Measurements from ENCODE around the gene ACACA.

The ACACA gene

GRCh38 chr17:37310940-37311339, 95.7 kb downstream of the ACACA start:
- Histone ChIP-seq H3K9ac (ENCODE audit: low read length) (no peak overlapping the region), H4K20me1 (ENCODE audit: insufficient read depth, low read length) (0 out of 2 replicates have a peak, but pooled peaks cover 3% of the 10 kb centered on the region), H3K4me1 (ENCODE audit: low read length) (no peaks in the 10 kb centered on the region), H3K27ac (ENCODE audit: low read length) (no peak overlapping the region), H3K9me3 (replicated peaks; ENCODE audit: insufficient read depth, low read length) (no peaks in the 10 kb centered on the region), H3K79me2 (ENCODE audit: low read length) (no peaks in the 10 kb centered on the region), H3K4me3 (ENCODE audit: low read length) (no peak overlapping the region), H2AFZ (ENCODE audit: low read length) (no peak overlapping the region), H3K27me3 (replicated peaks; ENCODE audit: insufficient read depth, low read length) (no peaks in the 10 kb centered on the region), H3K4me2 (ENCODE audit: low read depth, low read length) (no peak overlapping the region), H3K36me3 (replicated peaks; ENCODE audit: insufficient read depth, low read length) (no peaks in the 10 kb centered on the region), H3F3A (ENCODE audit: insufficient read depth, low read length) (no peaks in the 10 kb centered on the region), H3K9me2 (replicated peaks; ENCODE audit: insufficient read depth, low read length) (no peaks in the 10 kb centered on the region)
- no peak for DNase-seq
- TF ChIP-seq CTCF (IDR thresholded peaks at IDR 0.05; ENCODE audit: low read length) (no peak), EZH2phosphoT487 (IDR thresholded peaks at IDR 0.05; ENCODE audit: low read length) (no peak), EZH2 (optimal IDR thresholded peaks at IDR 0.05; ENCODE audit: low read depth, low read length) (no peak)

GRCh38 chr17:37309051-37309450, 97.6 kb downstream of the ACACA start:
- Histone ChIP-seq H4K20me1 (ENCODE audit: insufficient read depth, low read length) (0 out of 2 replicates have a peak, but pooled peaks cover 3% of the 10 kb centered on the region), H3K4me2 (ENCODE audit: low read depth, low read length) (no peak overlapping the region), H3K36me3 (replicated peaks; ENCODE audit: insufficient read depth, low read length) (no peaks in the 10 kb centered on the region), H3K79me2 (ENCODE audit: low read length) (no peaks in the 10 kb centered on the region), H3K9ac (ENCODE audit: low read length) (no peak overlapping the region), H2AFZ (ENCODE audit: low read length) (no peak overlapping the region), H3K27me3 (replicated peaks; ENCODE audit: insufficient read depth, low read length) (no peaks in the 10 kb centered on the region), H3K9me3 (replicated peaks; ENCODE audit: insufficient read depth, low read length) (no peaks in the 10 kb centered on the region), H3K27ac (ENCODE audit: low read length) (no peak overlapping the region), H3F3A (ENCODE audit: insufficient read depth, low read length) (no peaks in the 10 kb centered on the region), H3K4me3 (ENCODE audit: low read length) (no peak overlapping the region), H3K4me1 (ENCODE audit: low read length) (no peaks in the 10 kb centered on the region), H3K9me2 (replicated peaks; ENCODE audit: insufficient read depth, low read length) (no peaks in the 10 kb centered on the region)
- DNase-seq, result no peak
- TF ChIP-seq CTCF (IDR thresholded peaks at IDR 0.05; ENCODE audit: low read length) (no peak), EZH2 (optimal IDR thresholded peaks at IDR 0.05; ENCODE audit: low read depth, low read length) (no peak), EZH2phosphoT487 (IDR thresholded peaks at IDR 0.05; ENCODE audit: low read length) (no peak)

- H3K79me2 ChIP-seq (ENCODE audit: low read length), result no peaks in the 10 kb centered on the region
- H3F3A ChIP-seq (ENCODE audit: insufficient read depth, low read length), result no peaks in the 10 kb centered on the region
- H3K27me3 ChIP-seq (replicated peaks; ENCODE audit: insufficient read depth, low read length), result no peaks in the 10 kb centered on the region
- H3K4me2 ChIP-seq (ENCODE audit: low read depth, low read length), result no peak overlapping the region
- no peaks in the 10 kb centered on the region for H3K9me2 ChIP-seq (replicated peaks; ENCODE audit: insufficient read depth, low read length)
- no peak overlapping the region for H3K27ac ChIP-seq (ENCODE audit: low read length)
- H3K36me3 ChIP-seq (replicated peaks; ENCODE audit: insufficient read depth, low read length), result no peaks in the 10 kb centered on the region
- no peaks in the 10 kb centered on the region for H3K4me1 ChIP-seq (ENCODE audit: low read length)
- H3K9me3 ChIP-seq (replicated peaks; ENCODE audit: insufficient read depth, low read length), result no peaks in the 10 kb centered on the region
- TF ChIP-seq EZH2phosphoT487 (IDR thresholded peaks at IDR 0.05; ENCODE audit: low read length) (no peak), CTCF (IDR thresholded peaks at IDR 0.05; ENCODE audit: low read length) (no peak), EZH2 (optimal IDR thresholded peaks at IDR 0.05; ENCODE audit: low read depth, low read length) (no peak)
- DNase-seq, result no peak
- H3K9ac ChIP-seq (ENCODE audit: low read length), result no peak overlapping the region
- 0 out of 2 replicates have a peak, but pooled peaks cover 3% of the 10 kb centered on the region for H4K20me1 ChIP-seq (ENCODE audit: insufficient read depth, low read length)
- no peak overlapping the region for H2AFZ ChIP-seq (ENCODE audit: low read length)
- no peak overlapping the region for H3K4me3 ChIP-seq (ENCODE audit: low read length)
Observed at GRCh38 chr17:37305406-37305905, 101.2 kb downstream of the ACACA start.

Measured in MM.1S (cell line).